Measurements from ENCODE around the gene RAD21L1.
"Not testable (repeated sequence)": the region's sequence is repeated elsewhere in the genome, so short reads cannot be mapped to it uniquely, and the experiment has no call there.

The RAD21L1 gene

GRCh38 chr20:1225263-1225782 lies 521 bp upstream of the RAD21L1 start:
- Histone ChIP-seq H3K4me1 (ENCODE audit: control insufficient read depth, insufficient read depth, low read length, poor library complexity, severe bottlenecking) (no peaks in the 10 kb centered on the region), H3K27ac (ENCODE audit: low read depth, low read length, severe bottlenecking) (no peak overlapping the region), H3K4me3 (ENCODE audit: extremely low read depth, insufficient read depth, low read length, poor library complexity, severe bottlenecking) (peak overlapping the region; percentile 40), H3K36me3 (ENCODE audit: control insufficient read depth, insufficient read depth, low read length) (no peaks in the 10 kb centered on the region), H3K9me3 (ENCODE audit: control insufficient read depth, low read length) (no peaks in the 10 kb centered on the region)
- 0 to 1% methylated on average over 1 to 19 of the region's 30 CpGs for whole genome bisulfite sequencing, 2 experiments (ENCODE audit: insufficient coverage in 2 of 2)

- Histone ChIP-seq H3K27ac (ENCODE audit: low read depth, low read length, severe bottlenecking) (no peak overlapping the region), H3K4me1 (ENCODE audit: control insufficient read depth, insufficient read depth, low read length, poor library complexity, severe bottlenecking) (no peaks in the 10 kb centered on the region), H3K36me3 (ENCODE audit: control insufficient read depth, insufficient read depth, low read length) (no peaks in the 10 kb centered on the region), H3K9me3 (ENCODE audit: control insufficient read depth, low read length) (no peaks in the 10 kb centered on the region), H3K4me3 (ENCODE audit: extremely low read depth, insufficient read depth, low read length, poor library complexity, severe bottlenecking) (no peak overlapping the region)
- WGBS, 2 experiments (ENCODE audit: insufficient coverage in 2 of 2), result 100% methylated on average over 1 of the region's 3 CpGs; no CpG with 5 or more reads in 1 of the 2 experiments
These were observed 3.7 kb downstream of the RAD21L1 start for GRCh38 chr20:1229541-1229940.

- 92 to 100% methylated on average over 1 to 2 of the region's 3 CpGs for WGBS, 2 experiments (ENCODE audit: insufficient coverage in 2 of 2)
These were observed 6.7 kb downstream of the RAD21L1 start for GRCh38 chr20:1232286-1233111.

GRCh38 chr20:1240549-1240948 lies 14.7 kb downstream of the RAD21L1 start:
- H3K36me3 ChIP-seq (ENCODE audit: control insufficient read depth, insufficient read depth, low read length), result no peaks in the 10 kb centered on the region
- no peak overlapping the region for H3K4me3 ChIP-seq (ENCODE audit: extremely low read depth, insufficient read depth, low read length, poor library complexity, severe bottlenecking)
- H3K4me1 ChIP-seq (ENCODE audit: control insufficient read depth, insufficient read depth, low read length, poor library complexity, severe bottlenecking), result peaks cover 16% of the 10 kb centered on the region
- H3K27ac ChIP-seq (ENCODE audit: low read depth, low read length, severe bottlenecking), result no peak overlapping the region
- H3K9me3 ChIP-seq (ENCODE audit: control insufficient read depth, low read length), result no peaks in the 10 kb centered on the region
- WGBS, 2 experiments (ENCODE audit: insufficient coverage in 2 of 2), result 50% methylated on average over 1 of the region's 5 CpGs; no CpG with 5 or more reads in 1 of the 2 experiments

More at GRCh38 chr20:1232286-1233111, 6.7 kb downstream of the RAD21L1 start:
- no peaks in the 10 kb centered on the region for H3K4me1 ChIP-seq (ENCODE audit: control insufficient read depth, insufficient read depth, low read length, poor library complexity, severe bottlenecking)
- no peak overlapping the region for H3K4me3 ChIP-seq (ENCODE audit: extremely low read depth, insufficient read depth, low read length, poor library complexity, severe bottlenecking)
- H3K9me3 ChIP-seq (ENCODE audit: control insufficient read depth, low read length), result no peaks in the 10 kb centered on the region
- no peaks in the 10 kb centered on the region for H3K36me3 ChIP-seq (ENCODE audit: control insufficient read depth, insufficient read depth, low read length)
- no peak overlapping the region for H3K27ac ChIP-seq (ENCODE audit: low read depth, low read length, severe bottlenecking)

- no peak overlapping the region for H3K4me3 ChIP-seq (ENCODE audit: extremely low read depth, insufficient read depth, low read length, poor library complexity, severe bottlenecking)
- no peaks in the 10 kb centered on the region for H3K36me3 ChIP-seq (ENCODE audit: control insufficient read depth, insufficient read depth, low read length)
- H3K27ac ChIP-seq (ENCODE audit: low read depth, low read length, severe bottlenecking), result peak overlapping the region; percentile 38
- H3K4me1 ChIP-seq (ENCODE audit: control insufficient read depth, insufficient read depth, low read length, poor library complexity, severe bottlenecking), result peaks cover 18% of the 10 kb centered on the region
- no peaks in the 10 kb centered on the region for H3K9me3 ChIP-seq (ENCODE audit: control insufficient read depth, low read length)
These were observed 15.6 kb downstream of the RAD21L1 start for GRCh38 chr20:1241456-1241855.

- Histone ChIP-seq H3K4me3 (ENCODE audit: extremely low read depth, insufficient read depth, low read length, poor library complexity, severe bottlenecking) (no peak overlapping the region), H3K9me3 (ENCODE audit: control insufficient read depth, low read length) (no peaks in the 10 kb centered on the region), H3K4me1 (ENCODE audit: control insufficient read depth, insufficient read depth, low read length, poor library complexity, severe bottlenecking) (peaks cover 21% of the 10 kb centered on the region), H3K27ac (ENCODE audit: low read depth, low read length, severe bottlenecking) (peak overlapping the region; percentile 51), H3K36me3 (ENCODE audit: control insufficient read depth, insufficient read depth, low read length) (no peaks in the 10 kb centered on the region)
- WGBS, 2 experiments (ENCODE audit: insufficient coverage in 2 of 2), result 91 to 100% methylated on average over 2 to 3 of the region's 3 CpGs
These were observed 16.3 kb downstream of the RAD21L1 start for GRCh38 chr20:1242099-1242498.

- Histone ChIP-seq H3K9me3 (ENCODE audit: control insufficient read depth, low read length) (no peaks in the 10 kb centered on the region), H3K36me3 (ENCODE audit: control insufficient read depth, insufficient read depth, low read length) (no peaks in the 10 kb centered on the region), H3K27ac (ENCODE audit: low read depth, low read length, severe bottlenecking) (peak overlapping the region; percentile 51), H3K4me3 (ENCODE audit: extremely low read depth, insufficient read depth, low read length, poor library complexity, severe bottlenecking) (no peak overlapping the region), H3K4me1 (ENCODE audit: control insufficient read depth, insufficient read depth, low read length, poor library complexity, severe bottlenecking) (peaks cover 22% of the 10 kb centered on the region)
- WGBS, 2 experiments (ENCODE audit: insufficient coverage in 2 of 2), result no CpG with 5 or more reads among the region's 2 CpGs
These were observed 16.7 kb downstream of the RAD21L1 start for GRCh38 chr20:1242530-1242929.

- H3K27ac ChIP-seq (ENCODE audit: low read depth, low read length, severe bottlenecking), result no peak overlapping the region
- H3K4me1 ChIP-seq (ENCODE audit: control insufficient read depth, insufficient read depth, low read length, poor library complexity, severe bottlenecking), result peaks cover 27% of the 10 kb centered on the region
- no peaks in the 10 kb centered on the region for H3K9me3 ChIP-seq (ENCODE audit: control insufficient read depth, low read length)
- WGBS, 2 experiments (ENCODE audit: insufficient coverage in 2 of 2), result 65% methylated on average over 2 of the region's 2 CpGs; no CpG with 5 or more reads in 1 of the 2 experiments
- no peaks in the 10 kb centered on the region for H3K36me3 ChIP-seq (ENCODE audit: control insufficient read depth, insufficient read depth, low read length)
- H3K4me3 ChIP-seq (ENCODE audit: extremely low read depth, insufficient read depth, low read length, poor library complexity, severe bottlenecking), result no peak overlapping the region
These were observed 19.7 kb downstream of the RAD21L1 start for GRCh38 chr20:1245578-1245977.

GRCh38 chr20:1247689-1248088 lies 21.8 kb downstream of the RAD21L1 start:
- no peak overlapping the region for H3K27ac ChIP-seq (ENCODE audit: low read depth, low read length, severe bottlenecking)
- H3K9me3 ChIP-seq (ENCODE audit: control insufficient read depth, low read length), result no peaks in the 10 kb centered on the region
- H3K36me3 ChIP-seq (ENCODE audit: control insufficient read depth, insufficient read depth, low read length), result no peaks in the 10 kb centered on the region

GRCh38 chr20:1250282-1250681 lies 24.4 kb downstream of the RAD21L1 start:
- not testable (repeated sequence) for H3K36me3 ChIP-seq (ENCODE audit: control insufficient read depth, insufficient read depth, low read length); H3K27ac ChIP-seq (ENCODE audit: low read depth, low read length, severe bottlenecking); H3K4me3 ChIP-seq (ENCODE audit: extremely low read depth, insufficient read depth, low read length, poor library complexity, severe bottlenecking); H3K9me3 ChIP-seq (ENCODE audit: control insufficient read depth, low read length)
- H3K4me1 ChIP-seq (ENCODE audit: control insufficient read depth, insufficient read depth, low read length, poor library complexity, severe bottlenecking), result peaks cover 12% of the 10 kb centered on the region
- no CpG with 5 or more reads among the region's 2 CpGs for WGBS, 2 experiments (ENCODE audit: insufficient coverage in 2 of 2)

More at GRCh38 chr20:1247689-1248088, 21.8 kb downstream of the RAD21L1 start:
- Histone ChIP-seq H3K4me3 (ENCODE audit: extremely low read depth, insufficient read depth, low read length, poor library complexity, severe bottlenecking) (no peak overlapping the region), H3K4me1 (ENCODE audit: control insufficient read depth, insufficient read depth, low read length, poor library complexity, severe bottlenecking) (peaks cover 17% of the 10 kb centered on the region)

GRCh38 chr20:1252416-1252815 lies 26.6 kb downstream of the RAD21L1 start:
- H3K4me1 ChIP-seq (ENCODE audit: control insufficient read depth, insufficient read depth, low read length, poor library complexity, severe bottlenecking), result peaks cover 6% of the 10 kb centered on the region
- H3K36me3 ChIP-seq (ENCODE audit: control insufficient read depth, insufficient read depth, low read length), result no peaks in the 10 kb centered on the region
- WGBS, 2 experiments (ENCODE audit: insufficient coverage in 2 of 2), result 73 to 75% methylated on average over 3 of the region's 3 CpGs
- H3K9me3 ChIP-seq (ENCODE audit: control insufficient read depth, low read length), result peaks cover 4% of the 10 kb centered on the region
- H3K4me3 ChIP-seq (ENCODE audit: extremely low read depth, insufficient read depth, low read length, poor library complexity, severe bottlenecking), result no peak overlapping the region
- no peak overlapping the region for H3K27ac ChIP-seq (ENCODE audit: low read depth, low read length, severe bottlenecking)
